GM19099 (cell line): ENCODE data around the gene ARHGAP28.

Experiments used
- POLR2A ChIP-seq: IDR thresholded peaks from 3 replicates; pipeline ENCODE4 v1.6.1; 2011; ENCODE audit warnings: low read depth; ENCODE audit not compliant: insufficient read length; ENCODE audit errors: extremely low read depth

The ARHGAP28 gene

GRCh38 chr18:6724331-6724730 lies 5.2 kb upstream of the ARHGAP28 start:
- TF ChIP-seq POLR2A, result no peak

- TF ChIP-seq POLR2A, result no peak
Observed at GRCh38 chr18:6728331-6728730, 1.2 kb upstream of the ARHGAP28 start.

- no peak for TF ChIP-seq POLR2A
Observed at GRCh38 chr18:6728809-6729246, 688 bp upstream of the ARHGAP28 start.

GRCh38 chr18:6730416-6731221 lies 1.1 kb downstream of the ARHGAP28 start:
- TF ChIP-seq POLR2A, result no peak

GRCh38 chr18:6731222-6731596 lies 1.7 kb downstream of the ARHGAP28 start:
- no peak for TF ChIP-seq POLR2A

- no peak for TF ChIP-seq POLR2A
Observed at GRCh38 chr18:6732952-6733351, 3.4 kb downstream of the ARHGAP28 start.

- TF ChIP-seq POLR2A, result no peak
Observed at GRCh38 chr18:6733758-6734157, 4.2 kb downstream of the ARHGAP28 start.

- no peak for TF ChIP-seq POLR2A
Observed at GRCh38 chr18:6734726-6735430, 5.4 kb downstream of the ARHGAP28 start.

- no peak for TF ChIP-seq POLR2A
Observed at GRCh38 chr18:6737833-6738232, 8.3 kb downstream of the ARHGAP28 start.

- no peak for TF ChIP-seq POLR2A
Observed at GRCh38 chr18:6738622-6739021, 9.1 kb downstream of the ARHGAP28 start.

- TF ChIP-seq POLR2A, result no peak
Observed at GRCh38 chr18:6741232-6741663, 11.7 kb downstream of the ARHGAP28 start.

- TF ChIP-seq POLR2A, result no peak
Observed at GRCh38 chr18:6741786-6742185, 12.3 kb downstream of the ARHGAP28 start.

- no peak for TF ChIP-seq POLR2A
Observed at GRCh38 chr18:6743999-6744398, 14.5 kb downstream of the ARHGAP28 start.

GRCh38 chr18:6744816-6745455 lies 15.4 kb downstream of the ARHGAP28 start:
- no peak for TF ChIP-seq POLR2A

- no peak for TF ChIP-seq POLR2A
Observed at GRCh38 chr18:6745504-6746031, 16.1 kb downstream of the ARHGAP28 start.
